MM.1S (cell line): ENCODE data around the gene PCDHGA2.

ENCODE experiments used
- DNase-seq: peaks from one replicate; pipeline ENCODE4 v3.0.0-alpha.2; 2015
- H2AFZ ChIP-seq: fragments of 300-600 bp; sonication (generic); 2 replicates; pipeline ENCODE4 v1.6.0; 2016; ENCODE audit warnings: antibody characterized with exemption, low read length
- H3F3A ChIP-seq: fragments of 300-600 bp; sonication (generic); 2 replicates; pipeline ENCODE4 v1.6.1; 2016; ENCODE audit warnings: mild to moderate bottlenecking, antibody characterized with exemption, low read length, moderate library complexity, mixed read lengths; ENCODE audit not compliant: insufficient read depth
- H3K27ac ChIP-seq: fragments of 300-600 bp; sonication (generic); 2 replicates; pipeline ENCODE4 v1.5.1; 2016; ENCODE audit warnings: mild to moderate bottlenecking, low read length
- H3K27me3 ChIP-seq: fragments of 300-600 bp; sonication (generic); replicated peaks from 2 replicates; pipeline ENCODE4 v1.6.0; 2016; ENCODE audit warnings: low read length; ENCODE audit not compliant: insufficient read depth
- H3K36me3 ChIP-seq: fragments of 300-600 bp; sonication (generic); replicated peaks from 2 replicates; pipeline ENCODE4 v1.6.1; 2016; ENCODE audit warnings: mild to moderate bottlenecking, low read length, mixed read lengths; ENCODE audit not compliant: insufficient read depth
- H3K4me1 ChIP-seq: fragments of 300-600 bp; sonication (generic); 2 replicates; pipeline ENCODE4 v1.6.1; 2016; ENCODE audit warnings: low read length, mixed read lengths
- H3K4me2 ChIP-seq: fragments of 300-600 bp; sonication (generic); 2 replicates; pipeline ENCODE4 v1.6.0; 2016; ENCODE audit warnings: low read depth, low read length
- H3K4me3 ChIP-seq: fragments of 300-600 bp; sonication (generic); 2 replicates; pipeline ENCODE4 v1.5.1; 2016; ENCODE audit warnings: low read length, mixed read lengths
- H3K79me2 ChIP-seq: fragments of 300-600 bp; sonication (generic); 2 replicates; pipeline ENCODE4 v1.6.1; 2016; ENCODE audit warnings: mixed run types, low read length, mixed read lengths
- H3K9ac ChIP-seq: fragments of 300-600 bp; sonication (generic); 2 replicates; pipeline ENCODE4 v1.6.1; 2016; ENCODE audit warnings: low read length, mixed read lengths
- H3K9me2 ChIP-seq: fragments of 300-600 bp; sonication (generic); replicated peaks from 2 replicates; pipeline ENCODE4 v1.6.1; 2016; ENCODE audit warnings: mild to moderate bottlenecking, low read length, mixed read lengths; ENCODE audit not compliant: insufficient read depth
- H3K9me3 ChIP-seq: fragments of 300-600 bp; sonication (generic); replicated peaks from 2 replicates; pipeline ENCODE4 v1.6.1; 2016; ENCODE audit warnings: mild to moderate bottlenecking, low read length, mixed read lengths; ENCODE audit not compliant: insufficient read depth
- H4K20me1 ChIP-seq: fragments of 300-600 bp; sonication (generic); 2 replicates; pipeline ENCODE4 v1.6.1; 2016; ENCODE audit warnings: mild to moderate bottlenecking, low read length, moderate library complexity, mixed read lengths; ENCODE audit not compliant: insufficient read depth
- EZH2 ChIP-seq: fragments of 300-600 bp; sonication (generic); optimal IDR thresholded peaks from 2 replicates; pipeline ENCODE3; 2017; ENCODE audit warnings: low read depth, mild to moderate bottlenecking, antibody characterized with exemption, low read length, mixed read lengths
- EZH2phosphoT487 ChIP-seq: fragments of 300-600 bp; sonication (generic); IDR thresholded peaks from 2 replicates; pipeline ENCODE4 v1.6.1; 2018; ENCODE audit warnings: antibody characterized with exemption, low read length
- TF ChIP-seq, protein P1 (sequence below): fragments of 300-600 bp; sonication (generic); IDR thresholded peaks from 2 replicates; pipeline ENCODE4 v1.5.1; 2016; ENCODE audit warnings: antibody characterized with exemption, low read length, mixed read lengths

Gene PCDHGA2

DNA sequence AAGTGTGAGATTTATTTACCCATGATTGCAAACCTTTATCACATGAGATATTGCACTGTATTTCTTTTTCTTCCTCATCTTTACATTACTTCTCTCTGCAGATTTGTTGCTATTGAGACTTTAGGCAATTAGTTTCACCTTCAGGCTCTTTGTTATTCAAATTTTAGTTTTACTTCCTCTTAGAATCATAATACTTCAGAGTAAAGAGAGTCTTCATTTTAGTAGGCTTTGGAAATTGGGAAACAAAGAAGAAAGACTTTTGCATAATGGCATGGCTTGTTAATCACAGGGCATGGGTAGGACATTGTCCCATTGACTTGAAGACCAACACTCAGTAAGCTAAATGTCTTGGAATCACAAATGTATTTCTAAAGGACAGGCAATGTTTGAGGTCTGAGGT lies 24.2 kb downstream of the PCDHGA2 start:
- Histone ChIP-seq H3K4me2 (no peak overlapping the region), H4K20me1 (no peaks in the 10 kb centered on the region), H3F3A (no peaks in the 10 kb centered on the region)

DNA sequence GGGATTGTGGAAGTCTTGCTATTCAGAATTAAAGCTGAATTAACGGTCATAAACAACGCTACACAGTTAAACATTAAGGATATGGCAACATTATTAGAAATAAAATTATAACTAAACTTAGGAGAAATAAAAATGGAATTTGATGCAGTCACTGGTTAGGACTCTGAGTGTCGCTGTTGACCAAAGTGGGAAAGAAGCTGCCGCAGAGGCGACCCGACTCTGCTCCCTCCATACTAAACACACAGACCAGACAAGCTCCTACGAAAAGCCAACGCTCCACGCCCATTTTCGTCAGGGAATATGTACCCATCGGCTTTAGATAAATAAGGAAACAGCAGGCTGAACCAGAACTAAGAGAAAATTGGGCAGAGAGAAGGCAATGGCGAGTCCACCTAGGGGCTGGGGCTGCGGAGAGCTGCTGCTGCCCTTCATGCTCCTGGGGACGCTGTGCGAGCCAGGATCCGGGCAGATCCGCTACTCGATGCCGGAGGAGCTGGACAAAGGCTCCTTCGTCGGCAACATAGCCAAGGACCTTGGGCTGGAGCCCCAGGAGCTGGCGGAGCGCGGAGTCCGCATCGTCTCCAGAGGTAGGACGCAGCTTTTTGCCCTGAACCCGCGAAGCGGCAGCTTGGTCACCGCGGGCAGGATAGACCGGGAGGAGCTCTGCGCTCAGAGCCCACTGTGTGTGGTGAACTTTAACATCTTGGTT lies 25.5 kb downstream of the PCDHGA2 start, which contains the start of gene PCDHGA5:
PCDHGA5 (plus strand) TSS at position 211 of the 709 bp plus-strand sequence; CDS start at position 380, 169 bp downstream.
- Histone ChIP-seq H3K9me2 (no peaks in the 10 kb centered on the region), H3K9me3 (no peaks in the 10 kb centered on the region), H3K27ac (no peak within 1 kb of the TSS), H3K4me2 (no peak within 1 kb of the TSS), H4K20me1 (no peaks in the 10 kb centered on the region), H3F3A (no peaks in the 10 kb centered on the region), H3K4me3 (no peak within 1 kb of the TSS), H3K79me2 (no peaks in the 10 kb centered on the region), H3K27me3 (no peaks in the 10 kb centered on the region; the same call in none of the 2 replicates), H2AFZ (no peak within 1 kb of the TSS), H3K36me3 (no peaks in the 10 kb centered on the region), H3K9ac (no peak within 1 kb of the TSS), H3K4me1 (no peaks in the 10 kb centered on the region)
- no peak for DNase-seq
- TF ChIP-seq EZH2phosphoT487 = no peak
- TF ChIP-seq EZH2 = no peak
- TF ChIP-seq, protein P1, sequence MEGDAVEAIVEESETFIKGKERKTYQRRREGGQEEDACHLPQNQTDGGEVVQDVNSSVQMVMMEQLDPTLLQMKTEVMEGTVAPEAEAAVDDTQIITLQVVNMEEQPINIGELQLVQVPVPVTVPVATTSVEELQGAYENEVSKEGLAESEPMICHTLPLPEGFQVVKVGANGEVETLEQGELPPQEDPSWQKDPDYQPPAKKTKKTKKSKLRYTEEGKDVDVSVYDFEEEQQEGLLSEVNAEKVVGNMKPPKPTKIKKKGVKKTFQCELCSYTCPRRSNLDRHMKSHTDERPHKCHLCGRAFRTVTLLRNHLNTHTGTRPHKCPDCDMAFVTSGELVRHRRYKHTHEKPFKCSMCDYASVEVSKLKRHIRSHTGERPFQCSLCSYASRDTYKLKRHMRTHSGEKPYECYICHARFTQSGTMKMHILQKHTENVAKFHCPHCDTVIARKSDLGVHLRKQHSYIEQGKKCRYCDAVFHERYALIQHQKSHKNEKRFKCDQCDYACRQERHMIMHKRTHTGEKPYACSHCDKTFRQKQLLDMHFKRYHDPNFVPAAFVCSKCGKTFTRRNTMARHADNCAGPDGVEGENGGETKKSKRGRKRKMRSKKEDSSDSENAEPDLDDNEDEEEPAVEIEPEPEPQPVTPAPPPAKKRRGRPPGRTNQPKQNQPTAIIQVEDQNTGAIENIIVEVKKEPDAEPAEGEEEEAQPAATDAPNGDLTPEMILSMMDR = no peak

More for the DNA sequence above, 24.2 kb downstream of the PCDHGA2 start:
- no peaks in the 10 kb centered on the region for H3K4me1 ChIP-seq
- H3K27me3 ChIP-seq = no peaks in the 10 kb centered on the region; the same call in none of the 2 replicates
- H3K79me2 ChIP-seq = no peaks in the 10 kb centered on the region
- no peak overlapping the region for H3K27ac ChIP-seq
- H3K36me3 ChIP-seq = no peaks in the 10 kb centered on the region
- TF ChIP-seq, protein P1 = no peak
- TF ChIP-seq EZH2phosphoT487 (no peak), EZH2 (no peak)
- no peak overlapping the region for H2AFZ ChIP-seq
- no peak for DNase-seq
- no peak overlapping the region for H3K4me3 ChIP-seq
- no peaks in the 10 kb centered on the region for H3K9me3 ChIP-seq
- no peaks in the 10 kb centered on the region for H3K9me2 ChIP-seq
- no peak overlapping the region for H3K9ac ChIP-seq

DNA sequence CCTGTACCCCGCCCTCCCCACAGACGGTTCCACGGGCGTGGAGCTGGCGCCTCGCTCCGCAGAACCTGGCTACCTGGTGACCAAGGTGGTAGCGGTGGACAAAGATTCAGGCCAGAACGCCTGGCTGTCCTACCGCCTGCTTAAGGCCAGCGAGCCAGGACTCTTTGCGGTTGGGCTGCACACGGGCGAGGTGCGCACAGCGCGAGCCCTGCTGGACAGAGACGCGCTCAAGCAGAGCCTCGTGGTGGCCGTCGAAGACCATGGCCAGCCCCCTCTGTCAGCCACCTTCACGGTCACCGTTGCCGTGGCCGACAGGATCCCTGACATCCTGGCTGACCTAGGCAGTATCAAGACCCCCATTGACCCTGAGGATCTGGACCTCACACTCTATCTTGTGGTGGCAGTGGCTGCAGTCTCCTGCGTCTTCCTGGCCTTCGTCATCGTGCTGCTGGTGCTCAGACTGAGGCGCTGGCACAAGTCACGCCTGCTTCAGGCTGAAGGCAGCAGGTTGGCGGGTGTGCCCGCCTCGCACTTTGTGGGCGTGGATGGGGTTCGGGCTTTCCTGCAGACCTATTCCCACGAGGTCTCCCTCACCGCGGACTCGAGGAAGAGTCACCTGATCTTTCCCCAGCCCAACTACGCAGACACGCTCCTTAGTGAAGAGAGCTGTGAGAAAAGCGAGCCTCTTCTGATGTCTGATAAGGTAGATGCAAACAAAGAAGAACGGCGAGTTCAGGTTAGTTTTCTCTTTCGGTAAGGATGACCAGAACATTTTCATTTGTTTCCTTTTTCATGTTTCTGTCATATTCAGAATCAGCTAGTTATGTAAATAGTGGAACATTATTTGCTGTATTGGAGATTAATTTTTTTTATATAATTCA lies 27.7 kb downstream of the PCDHGA2 start:
- Histone ChIP-seq H3K9ac (no peak overlapping the region), H3K36me3 (no peaks in the 10 kb centered on the region), H3K27ac (no peak overlapping the region), H3F3A (no peaks in the 10 kb centered on the region), H2AFZ (no peak overlapping the region), H3K9me2 (no peaks in the 10 kb centered on the region), H3K9me3 (no peaks in the 10 kb centered on the region), H3K4me2 (no peak overlapping the region), H3K4me3 (no peak overlapping the region), H4K20me1 (no peaks in the 10 kb centered on the region), H3K27me3 (no peaks in the 10 kb centered on the region; the same call in none of the 2 replicates), H3K79me2 (no peaks in the 10 kb centered on the region), H3K4me1 (no peaks in the 10 kb centered on the region)
- TF ChIP-seq EZH2 (no peak), EZH2phosphoT487 (no peak)
- TF ChIP-seq, protein P1 = no peak
- no peak for DNase-seq
